A673 (cell line): ENCODE results near the gene ERGIC1. TPM values are rescaled to one million over a fixed set of nuclear protein-coding genes. Genes with fewer than 3 reads are reported as not detected.

Experiments
- BruUV-seq: library from RNA; stranded (reverse); fragments of 400-500 nt; replicated peaks from 2 replicates; lab custom pipeline; 2021; lab: Mats Ljungman, UMichigan
- CTCF ChIA-PET: fragments of 300-600 bp; sonication (Branson Sonifier 250); formaldehyde crosslinking; loops from one replicate; lab custom pipeline; 2022; ENCODE audit warnings: antibody characterized with exemption; lab: Charles Lee
- POLR2A ChIA-PET: fragments of 300-600 bp; sonication (Branson Sonifier 250); formaldehyde crosslinking; loops from one replicate; lab custom pipeline; 2022; ENCODE audit warnings: antibody characterized with exemption; ENCODE audit not compliant: low non-redundant PET; lab: Charles Lee
- DNase-seq: peaks from one replicate; pipeline ENCODE4 v3.0.0-alpha.2; 2015; ENCODE audit warnings: low spot score
- H3K27ac ChIP-seq: fragments of 200-600 bp; sonication (generic); 2 replicates; pipeline ENCODE4 v1.5.1; 2016; ENCODE audit warnings: mixed run types, low read depth, mild to moderate bottlenecking, mixed read lengths, antibody characterized with exemption, low read length; ENCODE audit not compliant: poor library complexity, severe bottlenecking
- H3K27me3 ChIP-seq: fragments of 200-600 bp; sonication (generic); replicated peaks from 2 replicates; pipeline ENCODE4 v1.6.1; 2017; ENCODE audit warnings: mixed run types, low read depth, mild to moderate bottlenecking, mixed read lengths, antibody characterized with exemption, low read length; ENCODE audit not compliant: insufficient read depth, poor library complexity
- H3K36me3 ChIP-seq: fragments of 200-600 bp; sonication (generic); 2 replicates; pipeline ENCODE4 v1.6.1; 2016; ENCODE audit warnings: mixed run types, mild to moderate bottlenecking, mixed read lengths, antibody characterized with exemption, low read length; ENCODE audit not compliant: insufficient read depth, poor library complexity, severe bottlenecking
- H3K4me1 ChIP-seq: fragments of 200-600 bp; sonication (generic); 2 replicates; pipeline ENCODE4 v1.6.1; 2017; ENCODE audit warnings: mixed run types, mild to moderate bottlenecking, mixed read lengths, antibody characterized with exemption, low read length; ENCODE audit not compliant: insufficient read depth, poor library complexity, severe bottlenecking
- H3K4me3 ChIP-seq: fragments of 200-600 bp; sonication (generic); 2 replicates; pipeline ENCODE4 v1.5.1; 2016; ENCODE audit warnings: low read depth, mixed run types, mild to moderate bottlenecking, mixed read lengths, low read length; ENCODE audit not compliant: poor library complexity, severe bottlenecking
- H3K9me3 ChIP-seq: fragments of 200-600 bp; sonication (generic); 2 replicates; pipeline ENCODE4 v1.6.1; 2016; ENCODE audit warnings: mixed run types, low read depth, mild to moderate bottlenecking, mixed read lengths, antibody characterized with exemption, low read length; ENCODE audit not compliant: poor library complexity, severe bottlenecking
- EZH2 ChIP-seq: fragments of 200-600 bp; sonication (generic); IDR thresholded peaks from 2 replicates; pipeline ENCODE4 v1.6.1; 2017; ENCODE audit warnings: borderline replicate concordance, low read depth, mild to moderate bottlenecking, mixed read lengths, antibody characterized with exemption, low read length; ENCODE audit not compliant: poor library complexity, severe bottlenecking
- intact Hi-C: fragments of 100-400 bp; cut with micrococcal nuclease; formaldehyde crosslinking; loops from one replicate; pipeline ENCODE4 v1.10.0; 2022; ENCODE audit not compliant: unreplicated experiment
- total RNA-seq: library from RNA; stranded (reverse); gene quantifications from 2 replicates; pipeline ENCODE4 v1.2.3, GENCODE V29; 2021
- TF ChIP-seq, protein P1 (sequence below): fragments of 300-800, 200-600 bp; sonication (generic); conservative IDR thresholded peaks from 2 replicates; pipeline ENCODE4 v1.5.1; 2017; ENCODE audit warnings: low read depth, mild to moderate bottlenecking, antibody characterized with exemption, low read length, moderate library complexity, mixed read lengths

ERGIC1 gene
- total RNA-seq, 1 experiment from 2014 or later: 44.2 TPM

GRCh38 chr5:172903790-172904189 lies 69.7 kb downstream of the ERGIC1 start:
- ChIA-PET CTCF (no interaction called here), POLR2A (no interaction called here)
- Histone ChIP-seq H3K4me3 (no peak overlapping the region), H3K36me3 (no peaks in the 10 kb centered on the region), H3K27me3 (no peaks in the 10 kb centered on the region), H3K9me3 (no peaks in the 10 kb centered on the region), H3K4me1 (no peaks in the 10 kb centered on the region), H3K27ac (no peak overlapping the region)
- no peak for TF ChIP-seq EZH2
- TF ChIP-seq, protein P1, sequence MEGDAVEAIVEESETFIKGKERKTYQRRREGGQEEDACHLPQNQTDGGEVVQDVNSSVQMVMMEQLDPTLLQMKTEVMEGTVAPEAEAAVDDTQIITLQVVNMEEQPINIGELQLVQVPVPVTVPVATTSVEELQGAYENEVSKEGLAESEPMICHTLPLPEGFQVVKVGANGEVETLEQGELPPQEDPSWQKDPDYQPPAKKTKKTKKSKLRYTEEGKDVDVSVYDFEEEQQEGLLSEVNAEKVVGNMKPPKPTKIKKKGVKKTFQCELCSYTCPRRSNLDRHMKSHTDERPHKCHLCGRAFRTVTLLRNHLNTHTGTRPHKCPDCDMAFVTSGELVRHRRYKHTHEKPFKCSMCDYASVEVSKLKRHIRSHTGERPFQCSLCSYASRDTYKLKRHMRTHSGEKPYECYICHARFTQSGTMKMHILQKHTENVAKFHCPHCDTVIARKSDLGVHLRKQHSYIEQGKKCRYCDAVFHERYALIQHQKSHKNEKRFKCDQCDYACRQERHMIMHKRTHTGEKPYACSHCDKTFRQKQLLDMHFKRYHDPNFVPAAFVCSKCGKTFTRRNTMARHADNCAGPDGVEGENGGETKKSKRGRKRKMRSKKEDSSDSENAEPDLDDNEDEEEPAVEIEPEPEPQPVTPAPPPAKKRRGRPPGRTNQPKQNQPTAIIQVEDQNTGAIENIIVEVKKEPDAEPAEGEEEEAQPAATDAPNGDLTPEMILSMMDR: no peak
- intact Hi-C loops: no loop called here
- peak; percentile 43 for DNase-seq
- no TSS peak for BruUV-seq

- no peak for DNase-seq
- no peak for TF ChIP-seq EZH2
- TF ChIP-seq, protein P1: no peak
- Histone ChIP-seq H3K4me3 (no peak overlapping the region), H3K9me3 (no peaks in the 10 kb centered on the region), H3K27me3 (no peaks in the 10 kb centered on the region), H3K4me1 (no peaks in the 10 kb centered on the region), H3K27ac (no peak overlapping the region), H3K36me3 (no peaks in the 10 kb centered on the region)
- POLR2A ChIA-PET: no interaction called here
- intact Hi-C loops: no loop called here
- no TSS peak for BruUV-seq
- CTCF ChIA-PET: no interaction called here
Observed at GRCh38 chr5:172904312-172904642, 70.2 kb downstream of the ERGIC1 start.

DNA sequence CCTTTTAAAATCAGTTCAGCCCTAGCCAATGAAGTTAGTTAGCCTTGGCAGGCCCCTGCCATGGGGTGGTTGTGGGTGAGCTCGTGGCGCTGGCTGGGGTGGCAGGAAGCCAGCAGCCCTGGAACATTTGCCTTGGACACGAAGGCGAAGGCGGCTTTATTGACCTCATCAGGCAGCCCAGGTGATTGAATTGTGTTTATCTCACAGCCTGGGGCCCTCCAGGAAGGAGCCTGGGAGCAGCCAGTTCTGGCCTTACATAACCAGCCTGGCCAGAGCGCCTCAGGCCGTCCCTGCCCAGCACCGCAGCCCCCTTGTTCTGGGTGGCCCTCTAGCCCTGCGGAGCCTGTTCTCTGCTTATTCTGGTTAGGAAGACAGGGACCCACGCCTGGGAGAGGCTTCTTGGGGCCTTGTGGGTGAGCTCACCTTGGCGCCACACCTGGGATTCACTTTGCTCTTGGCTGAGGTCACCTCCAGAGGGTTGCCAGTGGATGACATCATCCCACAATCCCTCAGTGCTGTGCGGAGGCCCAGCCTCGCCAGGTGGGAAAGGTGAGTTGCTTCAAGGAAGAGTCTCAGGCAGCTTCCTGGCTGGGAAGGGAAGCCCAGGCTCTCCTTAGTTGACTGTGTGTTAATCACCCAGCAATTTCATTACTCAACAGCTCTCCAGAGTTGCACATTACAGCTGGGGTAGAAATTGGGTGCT lies 70.7 kb downstream of the ERGIC1 start:
- no peak for DNase-seq
- H3K4me1 ChIP-seq: no peaks in the 10 kb centered on the region
- POLR2A ChIA-PET: interaction anchor here (0.6 kb wide), 1 partner anchor 1083 kb away, joined by 4 read pairs; no protein-coding TSS in a partner anchor

More for the DNA sequence above, 70.7 kb downstream of the ERGIC1 start:
- Histone ChIP-seq H3K9me3 (no peaks in the 10 kb centered on the region), H3K27ac (no peak overlapping the region), H3K4me3 (no peak overlapping the region), H3K36me3 (no peaks in the 10 kb centered on the region), H3K27me3 (no peaks in the 10 kb centered on the region)
- CTCF ChIA-PET: no interaction called here
- BruUV-seq: no TSS peak
- TF ChIP-seq, protein P1: no peak
- TF ChIP-seq EZH2: no peak
- intact Hi-C loops: no loop called here
